Ectodermal cell (in vitro differentiated cells): Measurements from ENCODE around the gene ANKRD11.

Source experiments
- H3K27ac ChIP-seq: 2 replicates; pipeline ENCODE4 v1.7.0; 2013; ENCODE audit warnings: mild to moderate bottlenecking, low read depth, low read length; ENCODE audit not compliant: insufficient read depth, poor library complexity, severe bottlenecking
- H3K27me3 ChIP-seq: 2 replicates; pipeline ENCODE4 v1.7.0; 2013; ENCODE audit warnings: mild to moderate bottlenecking, low read length; ENCODE audit not compliant: insufficient read depth, control insufficient read depth, poor library complexity, severe bottlenecking
- H3K36me3 ChIP-seq: one replicate; pipeline ENCODE4 v1.7.0; 2013; ENCODE audit warnings: low read length; ENCODE audit not compliant: control insufficient read depth, insufficient read depth
- H3K4me1 ChIP-seq: one replicate; pipeline ENCODE4 v1.7.0; 2013; ENCODE audit warnings: low read length; ENCODE audit not compliant: control insufficient read depth, insufficient read depth
- H3K4me3 ChIP-seq: 2 replicates; pipeline ENCODE4 v1.7.0; 2013; ENCODE audit warnings: low read depth, low read length, control low read depth; ENCODE audit not compliant: insufficient read depth
- H3K9me3 ChIP-seq: 2 replicates; pipeline ENCODE4 v1.7.0; 2013; ENCODE audit warnings: mild to moderate bottlenecking, low read length, moderate library complexity; ENCODE audit not compliant: control insufficient read depth
- WGBS, 2 experiments: methylation state at CpG; one replicate each; pipeline ENCODE4 v1.1.7; 2013; ENCODE audit warnings: missing lambda C conversion rate in 2 of 2; 5-methylcytosine and 5-hydroxymethylcytosine counted together

ANKRD11 gene

DNA sequence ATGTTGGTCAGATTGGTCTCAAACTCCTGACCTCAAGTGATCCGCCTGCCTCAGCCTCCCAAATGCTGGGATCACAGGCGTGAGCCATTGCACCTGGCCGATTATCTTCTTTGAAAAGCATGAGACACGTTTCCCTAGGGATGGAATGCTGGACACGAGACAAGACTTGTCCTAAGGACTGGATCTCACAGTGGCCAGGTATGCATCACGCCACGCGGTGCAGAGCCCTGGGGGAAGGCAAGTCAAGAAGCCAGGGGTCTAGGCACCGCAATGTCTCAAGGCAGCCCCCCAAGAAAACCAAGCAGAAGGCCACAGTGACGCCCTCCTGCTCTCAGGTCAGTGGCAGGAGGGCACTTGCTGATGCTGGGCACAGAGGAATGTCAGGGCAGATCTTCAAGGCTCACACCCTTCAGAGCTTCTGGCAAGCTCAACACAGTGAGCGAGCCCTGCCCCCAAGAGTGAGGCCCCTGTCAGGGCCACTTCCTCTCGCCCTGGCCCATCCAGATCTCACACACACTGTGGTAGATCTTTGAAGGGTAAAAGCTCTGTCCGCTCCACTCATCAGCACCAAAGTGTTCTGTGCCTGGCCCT is 138.2 kb downstream of the ANKRD11 start:
- Histone ChIP-seq H3K27ac (peak overlapping the region; percentile 16), H3K27me3 (no peaks in the 10 kb centered on the region), H3K4me3 (no peak overlapping the region), H3K9me3 (no peaks in the 10 kb centered on the region), H3K4me1 (peaks cover 4% of the 10 kb centered on the region), H3K36me3 (no peaks in the 10 kb centered on the region)
- WGBS, 2 experiments: 95 to 96% methylated on average over 13 of the region's 13 CpGs

DNA sequence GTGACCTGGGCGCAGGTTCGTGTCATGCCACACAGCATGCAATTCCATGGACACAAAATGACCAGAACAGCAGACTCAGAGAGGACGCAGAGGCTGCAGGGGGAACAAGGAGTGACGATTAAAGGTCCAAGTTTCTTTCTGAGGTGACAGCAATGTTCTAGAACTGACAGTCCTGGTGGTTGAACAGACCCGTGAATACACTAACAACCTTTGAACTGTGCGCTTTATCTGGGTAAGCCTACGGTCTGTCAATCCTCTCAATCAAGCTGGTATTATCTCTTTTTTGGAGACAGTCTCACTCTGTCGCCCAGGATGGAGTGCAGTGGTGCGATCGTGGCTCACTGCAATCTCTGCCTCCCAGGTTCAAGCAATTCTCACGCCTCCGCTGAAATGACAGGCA is 138.7 kb downstream of the ANKRD11 start:
- no peaks in the 10 kb centered on the region for H3K36me3 ChIP-seq

DNA sequence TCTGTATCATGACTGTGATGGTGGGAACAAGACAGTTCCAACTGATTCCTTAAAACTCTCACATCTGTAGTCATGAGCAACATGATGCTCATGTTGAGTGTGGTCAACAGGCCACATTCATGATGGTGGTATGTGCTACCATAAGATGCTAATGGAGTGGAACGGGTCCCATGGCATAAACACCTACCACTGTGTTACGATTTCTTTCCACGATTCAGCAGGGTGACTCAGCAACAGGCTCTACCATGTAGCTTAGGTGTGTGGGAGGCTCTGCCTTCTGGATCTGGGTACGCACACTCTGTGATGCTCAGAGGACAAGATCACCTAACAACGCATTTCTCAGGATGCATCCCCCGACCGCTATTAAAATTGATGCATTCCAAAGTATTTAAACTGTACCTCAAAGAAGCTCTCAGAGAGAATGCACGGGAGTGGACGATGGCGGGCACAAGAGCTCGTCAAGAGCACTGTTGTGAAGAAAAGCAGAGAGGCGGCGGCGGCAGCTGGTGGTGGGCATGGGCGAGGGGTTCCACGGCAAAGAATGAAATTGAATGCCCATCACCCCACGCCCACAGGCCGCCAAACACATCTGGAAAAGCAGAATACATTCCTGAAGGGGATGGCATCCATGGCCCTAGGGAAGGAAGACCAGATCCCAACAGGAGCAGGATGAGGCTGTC is 139.5 kb downstream of the ANKRD11 start:
- 96% methylated on average over 18 of the region's 18 CpGs for WGBS, 2 experiments
- Histone ChIP-seq H3K4me3 (no peak overlapping the region), H3K4me1 (peaks cover 9% of the 10 kb centered on the region), H3K9me3 (no peaks in the 10 kb centered on the region), H3K27me3 (no peaks in the 10 kb centered on the region), H3K27ac (no peak overlapping the region), H3K36me3 (no peaks in the 10 kb centered on the region)

More for the DNA sequence above, 138.7 kb downstream of the ANKRD11 start:
- no peak overlapping the region for H3K27ac ChIP-seq
- peaks cover 9% of the 10 kb centered on the region for H3K4me1 ChIP-seq
- H3K27me3 ChIP-seq: no peaks in the 10 kb centered on the region
- no peak overlapping the region for H3K4me3 ChIP-seq
- WGBS, 2 experiments: 93 to 95% methylated on average over 12 of the region's 12 CpGs
- no peaks in the 10 kb centered on the region for H3K9me3 ChIP-seq

DNA sequence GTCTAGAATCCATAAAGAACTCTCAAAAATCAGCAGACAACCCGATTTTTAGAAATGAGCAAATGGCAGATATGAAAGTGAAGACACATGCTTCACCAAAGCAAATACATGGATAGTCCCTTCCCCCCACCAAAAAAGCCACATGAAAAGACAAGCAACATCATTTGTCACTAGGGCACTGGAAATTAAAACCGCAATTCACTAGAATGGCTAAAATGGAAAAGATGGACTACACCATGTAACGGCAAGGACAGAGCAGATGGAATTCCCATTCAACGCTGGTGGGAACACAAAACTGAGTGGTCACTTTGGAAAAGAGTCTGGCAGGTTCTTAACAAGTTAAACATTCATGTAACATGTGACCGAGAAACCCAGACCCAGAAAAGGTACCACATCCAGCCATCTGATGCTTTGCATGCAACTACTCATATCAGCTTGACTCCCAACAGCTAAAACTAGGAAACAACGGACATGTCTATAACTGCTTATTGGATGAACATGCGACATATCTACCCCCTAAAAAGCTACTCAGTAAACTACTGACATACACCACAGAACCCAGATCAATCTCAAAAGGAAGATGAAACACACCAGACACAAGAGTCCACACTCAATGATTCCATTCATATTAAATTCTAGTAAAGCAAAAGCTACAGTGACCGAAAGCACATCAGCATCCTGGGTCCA is 140.3 kb downstream of the ANKRD11 start:
- Histone ChIP-seq H3K9me3 (no peaks in the 10 kb centered on the region), H3K27ac (no peak overlapping the region), H3K4me1 (peaks cover 9% of the 10 kb centered on the region), H3K36me3 (no peaks in the 10 kb centered on the region), H3K27me3 (no peaks in the 10 kb centered on the region), H3K4me3 (no peak overlapping the region)
- WGBS, 2 experiments: 92 to 93% methylated on average over 8 of the region's 8 CpGs

DNA sequence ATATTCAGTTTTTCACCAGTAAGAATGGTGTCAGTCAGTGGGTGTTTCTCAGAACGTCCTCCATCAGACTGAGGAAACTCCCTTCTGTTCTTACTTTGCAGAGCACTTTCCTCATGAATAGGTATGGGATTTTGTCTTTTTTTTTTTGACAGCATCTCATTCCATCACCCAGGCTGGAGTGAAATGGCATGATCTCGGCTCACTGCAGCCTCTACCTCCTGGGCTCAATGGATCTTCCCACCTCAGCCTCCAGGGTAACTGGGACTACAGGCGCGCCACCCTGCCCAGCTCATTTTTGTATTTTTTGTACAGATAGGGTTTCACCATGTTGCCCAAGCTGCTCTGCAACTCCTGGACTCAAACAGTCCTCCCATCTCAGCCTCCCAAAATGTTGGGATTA is 142.6 kb downstream of the ANKRD11 start:
- 93 to 96% methylated on average over 4 of the region's 4 CpGs for WGBS, 2 experiments
- H3K4me3 ChIP-seq: no peak overlapping the region

GRCh38 chr16:89346869-89347268 is 143.5 kb downstream of the ANKRD11 start:
- no peaks in the 10 kb centered on the region for H3K36me3 ChIP-seq
- no peak overlapping the region for H3K4me3 ChIP-seq
- H3K4me1 ChIP-seq: peaks cover 19% of the 10 kb centered on the region
- no peak overlapping the region for H3K27ac ChIP-seq
- no peaks in the 10 kb centered on the region for H3K27me3 ChIP-seq
- 89 to 93% methylated on average over 9 of the region's 9 CpGs for WGBS, 2 experiments
- no peaks in the 10 kb centered on the region for H3K9me3 ChIP-seq

More for the DNA sequence above, 142.6 kb downstream of the ANKRD11 start:
- no peaks in the 10 kb centered on the region for H3K27me3 ChIP-seq
- H3K36me3 ChIP-seq: no peaks in the 10 kb centered on the region
- no peak overlapping the region for H3K27ac ChIP-seq
- H3K9me3 ChIP-seq: no peaks in the 10 kb centered on the region
- H3K4me1 ChIP-seq: peaks cover 19% of the 10 kb centered on the region

DNA sequence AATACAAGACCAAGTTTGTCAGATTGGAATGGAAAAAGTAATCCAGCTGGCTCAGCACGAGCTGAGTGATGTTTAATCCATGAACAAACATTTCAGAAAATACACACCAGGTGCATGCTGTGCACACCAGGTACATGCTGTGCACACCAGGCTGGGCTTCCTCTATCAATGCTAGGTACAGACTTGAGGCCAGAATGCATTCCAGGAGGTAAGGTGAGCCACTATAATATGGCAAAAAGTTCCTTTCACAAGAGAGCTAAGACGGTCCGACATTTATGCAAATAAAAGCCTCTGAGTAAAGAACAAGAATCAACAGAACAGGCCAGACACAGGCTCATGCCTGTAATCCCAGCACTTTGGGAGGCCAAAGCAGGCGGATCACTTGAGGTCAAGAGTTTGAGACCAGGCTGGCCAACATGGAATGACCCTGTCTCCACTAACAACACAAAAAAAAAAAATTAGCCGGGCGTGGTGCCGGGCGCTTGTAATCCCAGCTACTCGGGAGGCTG is 144.7 kb downstream of the ANKRD11 start:
- H3K4me3 ChIP-seq: no peak overlapping the region
- H3K27me3 ChIP-seq: no peaks in the 10 kb centered on the region
- H3K36me3 ChIP-seq: no peaks in the 10 kb centered on the region
- no peaks in the 10 kb centered on the region for H3K9me3 ChIP-seq
- peaks cover 19% of the 10 kb centered on the region for H3K4me1 ChIP-seq
- peak overlapping the region; percentile 38 for H3K27ac ChIP-seq
- 88 to 96% methylated on average over 9 of the region's 9 CpGs for WGBS, 2 experiments

- H3K9me3 ChIP-seq: no peaks in the 10 kb centered on the region
- H3K36me3 ChIP-seq: no peaks in the 10 kb centered on the region
- WGBS, 2 experiments: 87% methylated on average over 20 of the region's 20 CpGs
- peaks cover 19% of the 10 kb centered on the region for H3K4me1 ChIP-seq
- peak overlapping the region; percentile 38 for H3K27ac ChIP-seq
- H3K27me3 ChIP-seq: no peaks in the 10 kb centered on the region
- no peak overlapping the region for H3K4me3 ChIP-seq
Observed at GRCh38 chr16:89344846-89345611, 145.3 kb downstream of the ANKRD11 start.

DNA sequence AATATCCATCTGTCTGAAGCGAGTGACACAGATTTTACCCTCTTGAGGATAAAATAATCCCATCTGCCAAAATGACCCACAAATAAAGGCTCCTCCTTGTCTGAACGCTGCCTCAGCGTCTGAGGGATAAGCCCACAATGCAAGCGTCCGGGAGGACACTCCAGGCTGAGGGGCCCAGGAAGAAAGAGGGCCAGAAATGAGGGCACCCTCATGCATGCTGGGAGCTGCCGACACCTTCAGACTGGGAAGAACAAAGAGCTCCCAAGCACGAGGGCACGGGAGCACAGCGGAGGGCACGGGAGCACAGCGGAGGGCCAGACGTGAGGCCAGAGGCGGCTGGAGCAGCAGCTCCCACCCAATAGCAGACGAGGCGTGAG is 145.9 kb downstream of the ANKRD11 start:
- 81 to 85% methylated on average over 15 of the region's 15 CpGs for WGBS, 2 experiments
- H3K27ac ChIP-seq: peak overlapping the region; percentile 38
- H3K4me3 ChIP-seq: no peak overlapping the region
- peaks cover 19% of the 10 kb centered on the region for H3K4me1 ChIP-seq
- H3K36me3 ChIP-seq: no peaks in the 10 kb centered on the region
- no peaks in the 10 kb centered on the region for H3K9me3 ChIP-seq
- no peaks in the 10 kb centered on the region for H3K27me3 ChIP-seq
